ENCODE results near the gene INF2.
"Not testable (repeated sequence)": the region's sequence is repeated elsewhere in the genome, so short reads cannot be mapped to it uniquely, and the experiment has no call there.

The INF2 gene

DNA sequence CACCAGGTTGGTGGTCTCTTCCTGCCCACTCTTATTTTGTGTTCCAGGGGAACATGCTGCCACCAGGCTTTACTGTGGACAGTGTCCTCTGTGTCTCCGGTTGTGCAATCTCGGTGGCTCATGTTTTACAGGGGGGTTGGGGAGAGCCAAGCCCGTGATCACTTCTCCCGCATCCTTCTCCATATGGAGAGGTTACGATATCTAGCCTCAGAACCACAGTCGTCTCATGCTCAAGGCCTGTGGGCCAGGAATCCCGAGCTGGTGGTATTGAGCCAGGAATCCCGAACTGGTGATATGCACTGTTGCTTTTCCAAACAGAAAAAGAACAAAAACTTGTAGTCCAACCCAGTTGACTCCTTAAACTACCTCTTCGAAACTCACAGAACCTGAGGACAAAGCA, 37.0 kb upstream of the INF2 start:
- Histone ChIP-seq H3K4me2 (ENCODE audit: low read depth, low read length) (no peak overlapping the region), H3K4me3 (ENCODE audit: low read length) (no peak overlapping the region), H3K4me1 (ENCODE audit: low read length) (no peaks in the 10 kb centered on the region), H3K9ac (ENCODE audit: low read length) (no peak overlapping the region), H3K27ac (ENCODE audit: low read length) (no peak overlapping the region), H3F3A (ENCODE audit: insufficient read depth, low read length) (no peaks in the 10 kb centered on the region), H3K9me2 (replicated peaks; ENCODE audit: insufficient read depth, low read length) (no peaks in the 10 kb centered on the region), H3K36me3 (replicated peaks; ENCODE audit: insufficient read depth, low read length) (no peaks in the 10 kb centered on the region), H2AFZ (ENCODE audit: low read length) (no peak overlapping the region), H4K20me1 (ENCODE audit: insufficient read depth, low read length) (no peaks in the 10 kb centered on the region), H3K79me2 (ENCODE audit: low read length) (no peaks in the 10 kb centered on the region), H3K9me3 (replicated peaks; ENCODE audit: insufficient read depth, low read length) (no peaks in the 10 kb centered on the region), H3K27me3 (replicated peaks; ENCODE audit: insufficient read depth, low read length) (peaks cover 18% of the 10 kb centered on the region)
- TF ChIP-seq, protein P1, sequence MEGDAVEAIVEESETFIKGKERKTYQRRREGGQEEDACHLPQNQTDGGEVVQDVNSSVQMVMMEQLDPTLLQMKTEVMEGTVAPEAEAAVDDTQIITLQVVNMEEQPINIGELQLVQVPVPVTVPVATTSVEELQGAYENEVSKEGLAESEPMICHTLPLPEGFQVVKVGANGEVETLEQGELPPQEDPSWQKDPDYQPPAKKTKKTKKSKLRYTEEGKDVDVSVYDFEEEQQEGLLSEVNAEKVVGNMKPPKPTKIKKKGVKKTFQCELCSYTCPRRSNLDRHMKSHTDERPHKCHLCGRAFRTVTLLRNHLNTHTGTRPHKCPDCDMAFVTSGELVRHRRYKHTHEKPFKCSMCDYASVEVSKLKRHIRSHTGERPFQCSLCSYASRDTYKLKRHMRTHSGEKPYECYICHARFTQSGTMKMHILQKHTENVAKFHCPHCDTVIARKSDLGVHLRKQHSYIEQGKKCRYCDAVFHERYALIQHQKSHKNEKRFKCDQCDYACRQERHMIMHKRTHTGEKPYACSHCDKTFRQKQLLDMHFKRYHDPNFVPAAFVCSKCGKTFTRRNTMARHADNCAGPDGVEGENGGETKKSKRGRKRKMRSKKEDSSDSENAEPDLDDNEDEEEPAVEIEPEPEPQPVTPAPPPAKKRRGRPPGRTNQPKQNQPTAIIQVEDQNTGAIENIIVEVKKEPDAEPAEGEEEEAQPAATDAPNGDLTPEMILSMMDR (IDR thresholded peaks at IDR 0.05; ENCODE audit: low read length), result no peak
- no peak for TF ChIP-seq EZH2 (optimal IDR thresholded peaks at IDR 0.05; ENCODE audit: low read depth, low read length)
- no peak for TF ChIP-seq EZH2phosphoT487 (IDR thresholded peaks at IDR 0.05; ENCODE audit: low read length)
- DNase-seq, result no peak

DNA sequence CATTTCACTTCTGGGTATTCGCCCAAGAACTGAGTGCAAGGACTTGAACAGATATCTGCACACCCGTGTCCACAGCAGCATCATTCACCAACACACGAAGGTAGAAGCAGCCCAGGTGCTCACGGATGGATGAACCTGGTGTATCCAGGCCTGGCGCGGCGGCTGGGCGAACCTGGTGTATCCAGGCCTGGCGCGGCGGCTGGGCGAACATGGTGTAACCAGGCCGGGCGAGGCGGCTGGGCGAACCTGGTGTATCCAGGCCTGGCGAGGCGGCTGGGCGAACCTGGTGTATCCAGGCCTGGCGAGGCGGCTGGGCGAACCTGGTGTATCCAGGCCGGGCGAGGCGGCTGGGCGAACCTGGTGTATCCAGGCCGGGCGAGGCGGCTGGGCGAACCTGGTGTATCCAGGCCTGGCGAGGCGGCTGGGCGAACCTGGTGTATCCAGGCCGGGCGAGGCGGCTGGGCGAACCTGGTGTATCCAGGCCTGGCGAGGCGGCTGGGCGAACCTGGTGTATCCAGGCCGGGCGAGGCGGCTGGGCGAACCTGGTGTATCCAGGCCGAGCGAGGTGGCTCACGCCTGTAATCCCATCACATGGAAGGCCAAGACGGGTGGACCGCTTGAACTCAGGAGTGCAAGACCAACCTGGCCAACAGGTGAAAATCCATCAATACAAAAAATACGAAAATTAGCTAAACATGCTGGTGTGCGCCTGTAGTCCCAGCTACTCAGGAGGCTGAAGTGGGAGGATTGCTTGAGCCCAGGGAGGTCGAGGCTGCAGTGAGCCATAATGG, 36.1 kb upstream of the INF2 start:
- not testable (repeated sequence) for H3K4me3 ChIP-seq (ENCODE audit: low read length); H4K20me1 ChIP-seq (ENCODE audit: insufficient read depth, low read length); DNase-seq; H3K27ac ChIP-seq (ENCODE audit: low read length); H3K79me2 ChIP-seq (ENCODE audit: low read length); H3K4me1 ChIP-seq (ENCODE audit: low read length); H3K36me3 ChIP-seq (replicated peaks; ENCODE audit: insufficient read depth, low read length); H2AFZ ChIP-seq (ENCODE audit: low read length); H3K9me3 ChIP-seq (replicated peaks; ENCODE audit: insufficient read depth, low read length); H3K9me2 ChIP-seq (replicated peaks; ENCODE audit: insufficient read depth, low read length); H3K4me2 ChIP-seq (ENCODE audit: low read depth, low read length); H3F3A ChIP-seq (ENCODE audit: insufficient read depth, low read length); H3K9ac ChIP-seq (ENCODE audit: low read length)
- peaks cover 26% of the 10 kb centered on the region for H3K27me3 ChIP-seq (replicated peaks; ENCODE audit: insufficient read depth, low read length)

DNA sequence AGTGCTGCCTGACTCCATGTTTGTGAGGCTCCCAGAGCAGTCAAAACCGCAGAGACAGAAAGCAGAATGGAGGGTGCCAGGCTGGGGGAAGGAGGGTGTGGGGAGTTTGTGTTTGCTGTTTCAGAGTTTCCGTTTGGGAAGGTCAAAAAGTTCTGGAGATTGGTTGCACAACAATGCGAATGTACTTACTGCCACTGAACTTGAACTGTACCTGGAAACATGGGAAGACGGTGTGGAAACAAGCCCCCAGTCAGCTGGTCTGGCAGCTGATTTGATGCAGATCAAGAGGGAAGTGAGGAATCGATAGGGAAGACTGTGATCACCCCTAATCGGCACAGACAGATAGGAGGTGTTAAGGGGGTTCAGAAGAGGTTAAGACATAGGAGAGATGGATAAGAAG, 35.3 kb upstream of the INF2 start:
- Histone ChIP-seq H3K4me2 (ENCODE audit: low read depth, low read length) (no peak overlapping the region), H3K9me3 (replicated peaks; ENCODE audit: insufficient read depth, low read length) (no peaks in the 10 kb centered on the region), H3K27me3 (replicated peaks; ENCODE audit: insufficient read depth, low read length) (peaks cover 33% of the 10 kb centered on the region), H3K9ac (ENCODE audit: low read length) (no peak overlapping the region), H4K20me1 (ENCODE audit: insufficient read depth, low read length) (no peaks in the 10 kb centered on the region), H3K4me1 (ENCODE audit: low read length) (no peaks in the 10 kb centered on the region), H2AFZ (ENCODE audit: low read length) (no peak overlapping the region), H3F3A (ENCODE audit: insufficient read depth, low read length) (no peaks in the 10 kb centered on the region), H3K4me3 (ENCODE audit: low read length) (no peak overlapping the region), H3K27ac (ENCODE audit: low read length) (no peak overlapping the region), H3K79me2 (ENCODE audit: low read length) (no peaks in the 10 kb centered on the region), H3K9me2 (replicated peaks; ENCODE audit: insufficient read depth, low read length) (no peaks in the 10 kb centered on the region), H3K36me3 (replicated peaks; ENCODE audit: insufficient read depth, low read length) (no peaks in the 10 kb centered on the region)
- TF ChIP-seq, protein P1 (IDR thresholded peaks at IDR 0.05; ENCODE audit: low read length), result no peak
- TF ChIP-seq EZH2 (optimal IDR thresholded peaks at IDR 0.05; ENCODE audit: low read depth, low read length) (no peak), EZH2phosphoT487 (IDR thresholded peaks at IDR 0.05; ENCODE audit: low read length) (no peak)
- DNase-seq, result no peak

DNA sequence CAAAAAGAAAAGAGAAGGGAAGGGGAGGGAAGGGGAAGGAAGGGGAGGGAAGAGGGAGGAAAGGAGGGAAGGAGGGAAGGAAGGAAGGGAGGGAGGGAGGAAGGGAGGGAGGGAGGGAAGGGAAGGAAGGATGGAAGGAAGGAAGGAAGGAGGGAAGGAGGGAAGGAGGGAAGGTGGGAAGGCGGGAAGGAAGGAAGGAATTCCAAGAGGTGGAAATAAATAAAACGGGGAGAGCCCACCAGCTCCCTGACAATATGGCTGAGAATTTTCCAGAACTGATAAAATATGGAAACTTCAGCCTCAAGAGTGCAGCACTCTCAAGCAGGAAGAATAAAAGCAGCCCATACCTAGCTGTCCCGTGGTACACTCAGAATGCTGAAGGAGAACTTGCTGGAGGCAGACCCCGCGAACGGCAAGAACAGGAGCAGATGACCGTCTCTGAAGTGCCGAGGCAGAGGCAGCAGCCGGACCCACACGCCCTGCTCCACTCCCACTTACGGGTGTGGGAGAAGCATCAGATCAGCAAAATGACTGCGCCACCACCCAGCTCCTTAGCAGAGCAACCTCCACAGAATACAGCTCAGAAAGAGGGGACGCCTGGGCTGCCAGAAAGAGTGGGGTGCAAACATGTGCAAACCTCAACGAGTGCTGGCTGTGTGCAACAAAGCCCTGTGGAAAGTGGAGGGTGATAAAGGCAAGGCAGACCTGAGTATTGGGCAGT, 34.1 kb upstream of the INF2 start:
- Histone ChIP-seq H3K4me2 (ENCODE audit: low read depth, low read length) (no peak overlapping the region), H3K27me3 (replicated peaks; ENCODE audit: insufficient read depth, low read length) (peaks cover 38% of the 10 kb centered on the region), H3K9me3 (replicated peaks; ENCODE audit: insufficient read depth, low read length) (no peaks in the 10 kb centered on the region), H3K4me3 (ENCODE audit: low read length) (no peak overlapping the region), H3K79me2 (ENCODE audit: low read length) (no peaks in the 10 kb centered on the region), H2AFZ (ENCODE audit: low read length) (no peak overlapping the region), H3K27ac (ENCODE audit: low read length) (no peak overlapping the region), H3K36me3 (replicated peaks; ENCODE audit: insufficient read depth, low read length) (no peaks in the 10 kb centered on the region), H3K9ac (ENCODE audit: low read length) (no peak overlapping the region), H4K20me1 (ENCODE audit: insufficient read depth, low read length) (no peaks in the 10 kb centered on the region), H3K4me1 (ENCODE audit: low read length) (no peaks in the 10 kb centered on the region), H3K9me2 (replicated peaks; ENCODE audit: insufficient read depth, low read length) (no peaks in the 10 kb centered on the region), H3F3A (ENCODE audit: insufficient read depth, low read length) (no peaks in the 10 kb centered on the region)
- no peak for TF ChIP-seq EZH2phosphoT487 (IDR thresholded peaks at IDR 0.05; ENCODE audit: low read length)
- TF ChIP-seq, protein P1 (IDR thresholded peaks at IDR 0.05; ENCODE audit: low read length), result no peak
- no peak for TF ChIP-seq EZH2 (optimal IDR thresholded peaks at IDR 0.05; ENCODE audit: low read depth, low read length)
- no peak for DNase-seq

Measured in MM.1S (cell line).